GM23248 (cell line): ENCODE data around the gene CACNA1C. TPM values are rescaled to one million over a fixed set of nuclear protein-coding genes. Genes with fewer than 3 reads are reported as not detected.

ENCODE experiments used
- DNase-seq: peaks from one replicate; pipeline ENCODE4 v3.0.0-alpha.2; 2015
- H2AFZ ChIP-seq: fragments of 200-600 bp; sonication (generic); 2 replicates; pipeline ENCODE4 v1.6.1; 2016; ENCODE audit warnings: antibody characterized with exemption
- H3F3A ChIP-seq: fragments of 200-600 bp; sonication (generic); 2 replicates; pipeline ENCODE4 v1.6.1; 2016; ENCODE audit warnings: mild to moderate bottlenecking, antibody characterized with exemption, mixed run types; ENCODE audit not compliant: insufficient read depth
- H3K27ac ChIP-seq: fragments of 200-600 bp; sonication (generic); 2 replicates; pipeline ENCODE4 v1.5.1; 2016; ENCODE audit warnings: mild to moderate bottlenecking
- H3K27me3 ChIP-seq: fragments of 200-600 bp; sonication (generic); replicated peaks from 2 replicates; pipeline ENCODE4 v1.6.1; 2016; ENCODE audit warnings: mild to moderate bottlenecking; ENCODE audit not compliant: insufficient read depth
- H3K36me3 ChIP-seq: fragments of 200-600 bp; sonication (generic); 2 replicates; pipeline ENCODE4 v1.6.1; 2016; ENCODE audit warnings: low read depth, mild to moderate bottlenecking
- H3K4me1 ChIP-seq: fragments of 200-600 bp; sonication (generic); 2 replicates; pipeline ENCODE4 v1.6.1; 2016; ENCODE audit warnings: mild to moderate bottlenecking; ENCODE audit not compliant: insufficient read depth
- H3K4me2 ChIP-seq: fragments of 200-600 bp; sonication (generic); one replicate; pipeline ENCODE4 v1.6.1; 2016; ENCODE audit warnings: mild to moderate bottlenecking; ENCODE audit not compliant: unreplicated experiment
- H3K4me3 ChIP-seq: fragments of 200-600 bp; sonication (generic); 2 replicates; pipeline ENCODE4 v1.5.1; 2016; ENCODE audit warnings: mild to moderate bottlenecking
- H3K79me2 ChIP-seq: fragments of 200-600 bp; sonication (generic); 2 replicates; pipeline ENCODE4 v1.6.1; 2016; ENCODE audit warnings: mild to moderate bottlenecking; ENCODE audit not compliant: insufficient read depth
- H3K9ac ChIP-seq: fragments of 200-600 bp; sonication (generic); 2 replicates; pipeline ENCODE4 v1.6.1; 2016; ENCODE audit warnings: mild to moderate bottlenecking
- H3K9me2 ChIP-seq: fragments of 200-600 bp; sonication (generic); 2 replicates; pipeline ENCODE4 v1.6.1; 2016; ENCODE audit warnings: mixed run types, mild to moderate bottlenecking, moderate library complexity; ENCODE audit not compliant: insufficient read depth
- H3K9me3 ChIP-seq: fragments of 200-600 bp; sonication (generic); one replicate; pipeline ENCODE4 v1.6.1; 2017; ENCODE audit warnings: low read depth
- H4K20me1 ChIP-seq: fragments of 200-600 bp; sonication (generic); 2 replicates; pipeline ENCODE4 v1.6.0; 2016; ENCODE audit not compliant: insufficient read depth
- EZH2 ChIP-seq: fragments of 200-600 bp; sonication (generic); IDR thresholded peaks from 2 replicates; pipeline ENCODE4 v1.6.1; 2018; ENCODE audit warnings: antibody characterized with exemption, mild to moderate bottlenecking; ENCODE audit not compliant: insufficient read depth, poor library complexity, severe bottlenecking
- EZH2phosphoT487 ChIP-seq: fragments of 200-600 bp; sonication (generic); IDR thresholded peaks from 2 replicates; pipeline ENCODE4 v1.6.1; 2018; ENCODE audit warnings: antibody characterized with exemption, moderate library complexity, mild to moderate bottlenecking, low read depth; ENCODE audit not compliant: insufficient read depth
- WGBS, 2 experiments: methylation state at CpG; one replicate each; pipeline ENCODE4 v1.1.6; 2015 to 2017; ENCODE audit warnings: low lambda C conversion rate in 2 of 2, low coverage in 1 of 2; ENCODE audit errors: missing lambda C conversion rate in 2 of 2; 5-methylcytosine and 5-hydroxymethylcytosine counted together
- in situ Hi-C: fragments of 300-500 bp; cut with MboI; formaldehyde crosslinking; loops from 2 replicates; pipeline ENCODE4 v1.15.0; 2020
- polyA plus RNA-seq: library from polyadenylated mRNA; unstranded; fragments of >200 nt; fragmentation: Nextera tagmentation; extraction: Ambion mirVana; gene quantifications from 2 replicates; pipeline ENCODE4 v1.2.1, GENCODE V29; 2016
- total RNA-seq: library from RNA; depleted of rRNA; stranded (reverse); fragments of >200 nt; shearing (Covaris generic); gene quantifications from 2 replicates; pipeline ENCODE4 v1.2.3, GENCODE V29; 2014

Gene CACNA1C
- total and polyA plus RNA-seq, 2 experiments from 2014 or later, result 4.9 to 11.5 TPM

DNA sequence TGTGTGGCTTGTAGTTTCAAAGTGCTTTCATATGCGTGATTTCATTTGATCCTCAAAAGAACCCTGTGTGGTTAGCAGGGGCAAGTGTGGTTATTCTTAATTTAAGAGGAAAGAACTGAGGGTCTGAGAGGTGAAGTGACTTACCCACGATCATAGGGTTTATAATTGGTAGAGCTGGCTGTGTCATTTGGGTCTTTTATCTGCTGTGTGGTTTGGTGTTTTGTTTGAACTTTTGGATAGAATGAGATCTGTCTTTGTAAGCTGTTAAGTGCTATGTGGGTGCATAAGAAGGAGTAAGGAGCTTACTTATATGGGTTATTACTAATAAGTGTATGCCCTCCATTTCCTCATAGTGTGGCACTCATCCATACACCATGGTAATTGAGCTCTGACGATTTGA, 190.0 kb downstream of the CACNA1C start:
- no peaks in the 10 kb centered on the region for H3K36me3 ChIP-seq
- H2AFZ ChIP-seq, result no peak overlapping the region
- peak overlapping the region; percentile 57 for H3K4me2 ChIP-seq
- in situ Hi-C loops, result no loop called here
- no peaks in the 10 kb centered on the region for H3K9me3 ChIP-seq
- no peaks in the 10 kb centered on the region for H4K20me1 ChIP-seq
- no peaks in the 10 kb centered on the region for H3K9me2 ChIP-seq
- H3K4me1 ChIP-seq, result peaks cover 27% of the 10 kb centered on the region
- TF ChIP-seq EZH2phosphoT487, result no peak
- no peak for TF ChIP-seq EZH2
- no peak overlapping the region for H3K4me3 ChIP-seq
- 78 to 79% methylated on average over 3 of the region's 3 CpGs for WGBS, 2 experiments
- no peak for DNase-seq
- peaks cover 31% of the 10 kb centered on the region for H3F3A ChIP-seq
- no peaks in the 10 kb centered on the region for H3K27me3 ChIP-seq
- peak overlapping the region; percentile 91 for H3K27ac ChIP-seq
- no peak overlapping the region for H3K9ac ChIP-seq
- peaks cover 73% of the 10 kb centered on the region for H3K79me2 ChIP-seq

DNA sequence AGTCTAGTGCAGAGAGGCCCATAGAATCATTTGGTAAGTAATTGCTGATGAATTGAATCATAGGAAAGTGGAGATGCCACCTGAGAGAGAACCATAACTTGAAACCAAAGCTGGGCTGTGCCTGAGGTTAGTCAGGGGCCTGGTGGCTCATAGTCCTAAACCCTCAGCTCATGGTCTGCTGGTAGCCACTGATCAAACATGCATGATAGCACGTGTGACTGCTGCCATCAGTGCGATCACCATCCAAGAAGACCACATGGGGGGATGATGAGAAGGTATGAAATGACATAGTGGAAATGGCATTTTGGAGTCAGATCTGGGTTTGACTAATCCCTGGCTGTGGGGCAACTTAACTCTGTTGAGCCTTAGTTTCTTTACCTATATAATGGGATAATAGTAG, 190.5 kb downstream of the CACNA1C start:
- no peaks in the 10 kb centered on the region for H3K9me3 ChIP-seq
- H3K9me2 ChIP-seq, result no peaks in the 10 kb centered on the region
- H3K9ac ChIP-seq, result peak overlapping the region; percentile 62; the same call in 1 of the 2 replicates
- no peaks in the 10 kb centered on the region for H3K36me3 ChIP-seq
- no peak overlapping the region for H2AFZ ChIP-seq
- no peak overlapping the region for H3K4me3 ChIP-seq
- peaks cover 68% of the 10 kb centered on the region for H3K79me2 ChIP-seq
- peak overlapping the region; percentile 57 for H3K4me2 ChIP-seq
- in situ Hi-C loops, result no loop called here
- peak; percentile 60 for DNase-seq
- H3F3A ChIP-seq, result peaks cover 31% of the 10 kb centered on the region
- no peaks in the 10 kb centered on the region for H4K20me1 ChIP-seq
- 31 to 42% methylated on average over 2 of the region's 2 CpGs for WGBS, 2 experiments
- no peaks in the 10 kb centered on the region for H3K27me3 ChIP-seq
- no peak for TF ChIP-seq EZH2phosphoT487
- TF ChIP-seq EZH2, result no peak
- H3K4me1 ChIP-seq, result peaks cover 31% of the 10 kb centered on the region
- peak overlapping the region; percentile 91 for H3K27ac ChIP-seq

DNA sequence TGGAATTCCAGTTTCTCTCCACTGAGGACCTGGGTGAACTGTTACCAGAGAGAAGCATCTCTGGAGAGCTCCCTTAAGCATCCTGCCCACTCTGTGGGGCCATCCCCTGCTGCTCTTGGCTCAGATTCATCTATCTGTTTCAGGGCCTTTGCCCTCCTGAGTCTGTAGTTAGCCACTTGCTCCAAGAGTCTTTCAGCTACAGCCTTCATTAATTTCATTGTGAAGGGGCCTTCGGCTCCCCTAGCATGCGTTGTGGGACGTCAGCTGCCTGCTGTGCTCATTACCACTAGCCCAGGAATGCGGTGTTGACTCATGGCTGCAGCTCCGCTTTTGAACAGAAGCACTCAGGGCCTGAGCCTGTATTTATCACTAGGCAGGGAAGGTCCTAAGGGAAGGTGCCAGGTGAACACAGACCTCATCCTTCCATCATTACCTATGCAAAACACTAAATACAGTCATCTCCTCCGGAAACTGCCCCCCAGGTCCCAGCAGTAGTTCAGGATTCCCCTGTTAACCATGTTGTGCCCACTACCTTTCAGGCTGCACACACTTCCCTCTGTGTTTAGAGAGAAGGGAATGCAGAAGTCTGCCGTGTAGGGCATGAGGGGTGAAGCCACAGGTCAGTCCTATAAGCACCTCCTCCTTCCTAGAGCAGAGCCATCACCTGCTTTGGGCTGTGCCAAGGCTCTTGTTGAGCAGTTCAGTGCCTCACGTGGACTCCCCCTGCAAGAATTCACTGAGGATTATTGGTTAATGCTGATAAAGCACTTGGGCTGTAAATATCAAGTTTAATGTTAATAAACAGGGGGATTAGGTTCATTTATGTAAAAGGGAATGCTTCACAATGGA, 191.4 kb downstream of the CACNA1C start:
- no peaks in the 10 kb centered on the region for H3K36me3 ChIP-seq
- no peaks in the 10 kb centered on the region for H3K9me2 ChIP-seq
- peak overlapping the region; percentile 62 for H3K9ac ChIP-seq
- no peaks in the 10 kb centered on the region for H3K9me3 ChIP-seq
- peaks cover 63% of the 10 kb centered on the region for H3K79me2 ChIP-seq
- H3K27ac ChIP-seq, result peak overlapping the region; percentile 91
- WGBS, 2 experiments, result 17 to 22% methylated on average over 8 of the region's 8 CpGs
- DNase-seq, result peak; percentile 95
- H4K20me1 ChIP-seq, result no peaks in the 10 kb centered on the region
- H2AFZ ChIP-seq, result peak overlapping the region; percentile 40; the same call in 1 of the 2 replicates
- TF ChIP-seq EZH2phosphoT487, result no peak
- TF ChIP-seq EZH2, result no peak
- H3K4me1 ChIP-seq, result peaks cover 40% of the 10 kb centered on the region
- in situ Hi-C loops, result no loop called here
- no peak overlapping the region for H3K4me3 ChIP-seq
- peaks cover 40% of the 10 kb centered on the region for H3F3A ChIP-seq
- H3K27me3 ChIP-seq, result no peaks in the 10 kb centered on the region
- peak overlapping the region; percentile 57 for H3K4me2 ChIP-seq

DNA sequence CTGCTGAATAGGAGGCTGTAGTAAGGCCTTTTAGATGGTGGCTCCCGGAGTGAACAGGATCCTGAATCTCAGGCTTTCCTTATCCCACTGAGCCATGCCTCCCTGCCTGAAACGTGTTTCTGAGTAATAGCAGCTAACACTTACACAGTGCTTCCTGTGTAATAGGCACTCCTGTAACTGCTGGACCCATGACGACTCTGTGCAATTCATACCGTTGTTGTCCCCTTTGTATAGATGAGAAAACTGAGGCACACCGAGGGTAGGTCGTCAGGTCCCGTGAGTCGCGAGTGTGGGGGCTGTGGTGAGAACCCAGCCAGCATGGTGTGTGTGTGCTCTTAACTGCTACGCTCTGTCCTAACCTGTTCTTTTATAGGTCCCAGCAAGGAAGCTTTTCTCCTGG, 193.6 kb downstream of the CACNA1C start:
- no peaks in the 10 kb centered on the region for H3K9me3 ChIP-seq
- in situ Hi-C loops, result no loop called here
- peaks cover 61% of the 10 kb centered on the region for H3K79me2 ChIP-seq
- peaks cover 52% of the 10 kb centered on the region for H3F3A ChIP-seq
- H3K27me3 ChIP-seq, result no peaks in the 10 kb centered on the region
- H3K4me1 ChIP-seq, result peaks cover 55% of the 10 kb centered on the region
- H3K4me3 ChIP-seq, result no peak overlapping the region
- TF ChIP-seq EZH2 (no peak), EZH2phosphoT487 (no peak)
- H3K4me2 ChIP-seq, result no peak overlapping the region
- no peak overlapping the region for H2AFZ ChIP-seq
- H3K36me3 ChIP-seq, result no peaks in the 10 kb centered on the region
- H4K20me1 ChIP-seq, result no peaks in the 10 kb centered on the region
- DNase-seq, result peak; percentile 19
- no peaks in the 10 kb centered on the region for H3K9me2 ChIP-seq
- WGBS, 2 experiments, result 79 to 82% methylated on average over 10 of the region's 10 CpGs
- H3K27ac ChIP-seq, result no peak overlapping the region
- no peak overlapping the region for H3K9ac ChIP-seq

DNA sequence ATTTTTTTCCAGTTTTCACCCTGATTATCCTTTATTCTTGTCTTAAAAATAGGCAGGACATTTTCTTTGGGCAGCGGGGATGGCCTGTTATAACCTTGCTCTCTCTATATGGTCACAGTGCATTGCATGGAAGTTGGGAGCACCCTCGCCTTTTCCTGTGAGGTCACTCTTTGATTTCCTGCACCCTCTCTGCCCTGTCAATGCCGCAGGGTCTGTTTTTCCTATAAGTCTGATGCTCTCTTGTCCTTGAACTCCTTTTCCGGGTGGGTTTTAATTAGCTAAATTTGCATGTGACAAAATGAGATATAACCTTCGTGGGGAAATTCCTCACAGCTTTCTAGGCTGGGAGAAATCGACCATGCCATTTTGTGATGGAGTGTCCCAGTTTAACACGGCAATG, 194.3 kb downstream of the CACNA1C start:
- H3K4me2 ChIP-seq, result no peak overlapping the region
- no peak overlapping the region for H3K4me3 ChIP-seq
- peaks cover 61% of the 10 kb centered on the region for H3K79me2 ChIP-seq
- no peaks in the 10 kb centered on the region for H4K20me1 ChIP-seq
- in situ Hi-C loops, result no loop called here
- H3K9me2 ChIP-seq, result no peaks in the 10 kb centered on the region
- no peak overlapping the region for H3K9ac ChIP-seq
- 83% methylated on average over 7 of the region's 7 CpGs for WGBS, 2 experiments
- H3K27me3 ChIP-seq, result no peaks in the 10 kb centered on the region
- DNase-seq, result no peak
- H3F3A ChIP-seq, result peaks cover 57% of the 10 kb centered on the region
- TF ChIP-seq EZH2 (no peak), EZH2phosphoT487 (no peak)
- H3K4me1 ChIP-seq, result peaks cover 62% of the 10 kb centered on the region
- H3K36me3 ChIP-seq, result no peaks in the 10 kb centered on the region
- H3K9me3 ChIP-seq, result no peaks in the 10 kb centered on the region
- H3K27ac ChIP-seq, result no peak overlapping the region
- H2AFZ ChIP-seq, result no peak overlapping the region
